ENCODE measurements around the gene C2orf49.

DNA sequence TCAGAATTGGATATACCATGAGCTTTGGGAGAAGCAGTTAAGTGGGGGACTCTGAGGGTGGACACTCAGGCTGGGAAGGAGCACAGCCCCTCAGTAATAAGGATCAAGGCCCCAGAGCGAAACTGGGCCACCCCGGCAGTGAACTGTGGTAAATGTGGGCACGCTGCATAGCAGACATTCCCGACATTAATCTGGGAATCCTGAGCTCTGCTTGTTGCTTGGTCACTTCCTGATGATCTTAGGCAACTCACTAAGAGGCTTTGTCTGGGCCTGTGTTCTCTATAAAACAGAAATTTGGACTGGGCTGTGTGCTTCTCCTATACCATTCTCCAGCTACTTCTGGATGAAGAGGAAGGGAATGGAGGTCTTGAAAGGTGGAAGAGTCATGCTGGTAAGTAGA is 12.6 kb upstream of the C2orf49 start:
- no peak for TF ChIP-seq CTCF (conservative IDR thresholded peaks at IDR 0.05; ENCODE audit: low read depth, low read length)
- no peak for TF ChIP-seq EZH2 (IDR thresholded peaks at IDR 0.05; ENCODE audit: borderline replicate concordance, low read depth, low read length, poor library complexity, severe bottlenecking)
